C4-2B (cell line): ENCODE measurements around the gene LAMA5.

Source experiments
- CTCF ChIP-seq: fragments of 450-650 bp; conservative IDR thresholded peaks from 2 replicates; pipeline ENCODE4 v1.5.1; 2017; ENCODE audit warnings: mild to moderate bottlenecking
- ZFX ChIP-seq: fragments of 450-650 bp; IDR thresholded peaks from 2 replicates; pipeline ENCODE4 v1.6.1; 2017

- no peak for TF ChIP-seq CTCF
- TF ChIP-seq ZFX, result no peak
Measured at GRCh38 chr20:62312662-62312977, 54.5 kb downstream of the LAMA5 start.
